ENCODE measurements around the gene CDK11B.
"Not testable (repeated sequence)": the region's sequence is repeated elsewhere in the genome, so short reads cannot be mapped to it uniquely, and the experiment has no call there.

CDK11B gene

GRCh38 chr1:1658583-1659549 is at the start of gene CDK11B:
Gene CDK11B (minus strand): TSS chr1:1659004. CDS start chr1:1657485, 1,519 bp downstream.
- not testable (repeated sequence) for H3K9me3 ChIP-seq, H3K27me3 ChIP-seq
- Histone ChIP-seq H3K27ac (peak within 1 kb of the TSS; percentile 100), H3K4me1 (ENCODE audit: control insufficient read depth in 1 of 2, insufficient read depth in 1 of 2, low read depth in 1 of 2, low read length in 1 of 2) (peaks cover 11 to 24% of the 10 kb centered on the region in 2 experiments), H3K36me3 (peaks cover 33% of the 10 kb centered on the region), H3K4me3 (ENCODE audit: low read depth in 1 of 2, low read length in 1 of 2) (peak within 1 kb of the TSS; percentile 73 to 81)
- TF ChIP-seq CTCF (IDR thresholded peaks at IDR 0.05): peak; percentile 43

GRCh38 chr1:1707897-1708296 is 49.1 kb upstream of the CDK11B start:
- H3K36me3 ChIP-seq: peaks cover 34% of the 10 kb centered on the region
- H3K9me3 ChIP-seq; H3K27ac ChIP-seq; H3K27me3 ChIP-seq; H3K4me1 ChIP-seq (ENCODE audit: control insufficient read depth in 1 of 2, insufficient read depth in 1 of 2, low read depth in 1 of 2, low read length in 1 of 2); H3K4me3 ChIP-seq (ENCODE audit: low read depth in 1 of 2, low read length in 1 of 2): not testable (repeated sequence)

- H3K27me3 ChIP-seq; H3K4me3 ChIP-seq (ENCODE audit: low read depth in 1 of 2, low read length in 1 of 2); H3K4me1 ChIP-seq (ENCODE audit: control insufficient read depth in 1 of 2, insufficient read depth in 1 of 2, low read depth in 1 of 2, low read length in 1 of 2); H3K27ac ChIP-seq; H3K9me3 ChIP-seq: not testable (repeated sequence)
- peaks cover 34% of the 10 kb centered on the region for H3K36me3 ChIP-seq
Observed at GRCh38 chr1:1707241-1707640, 48.4 kb upstream of the CDK11B start.

GRCh38 chr1:1705623-1706022 is 46.8 kb upstream of the CDK11B start:
- not testable (repeated sequence) for H3K27ac ChIP-seq; H3K27me3 ChIP-seq; H3K4me3 ChIP-seq (ENCODE audit: low read depth in 1 of 2, low read length in 1 of 2); H3K9me3 ChIP-seq; H3K4me1 ChIP-seq (ENCODE audit: control insufficient read depth in 1 of 2, insufficient read depth in 1 of 2, low read depth in 1 of 2, low read length in 1 of 2)
- H3K36me3 ChIP-seq: peaks cover 34% of the 10 kb centered on the region

- peaks cover 34% of the 10 kb centered on the region for H3K36me3 ChIP-seq
- not testable (repeated sequence) for H3K4me3 ChIP-seq (ENCODE audit: low read depth in 1 of 2, low read length in 1 of 2); H3K27me3 ChIP-seq; H3K9me3 ChIP-seq; H3K27ac ChIP-seq; H3K4me1 ChIP-seq (ENCODE audit: control insufficient read depth in 1 of 2, insufficient read depth in 1 of 2, low read depth in 1 of 2, low read length in 1 of 2)
Observed at GRCh38 chr1:1704284-1704957, 45.6 kb upstream of the CDK11B start.

GRCh38 chr1:1703796-1704195 is 45.0 kb upstream of the CDK11B start:
- Histone ChIP-seq H3K4me3 (ENCODE audit: low read depth in 1 of 2, low read length in 1 of 2) (no peak overlapping the region), H3K27me3 (peaks cover 6% of the 10 kb centered on the region), H3K4me1 (ENCODE audit: control insufficient read depth in 1 of 2, insufficient read depth in 1 of 2, low read depth in 1 of 2, low read length in 1 of 2) (no peaks in the 10 kb centered on the region), H3K27ac (no peak overlapping the region), H3K36me3 (peaks cover 34% of the 10 kb centered on the region), H3K9me3 (no peaks in the 10 kb centered on the region)
- no peak for TF ChIP-seq CTCF (IDR thresholded peaks at IDR 0.05)

- H3K27ac ChIP-seq; H3K4me3 ChIP-seq (ENCODE audit: low read depth in 1 of 2, low read length in 1 of 2); H3K27me3 ChIP-seq; H3K9me3 ChIP-seq; H3K4me1 ChIP-seq (ENCODE audit: control insufficient read depth in 1 of 2, insufficient read depth in 1 of 2, low read depth in 1 of 2, low read length in 1 of 2): not testable (repeated sequence)
- peaks cover 31% of the 10 kb centered on the region for H3K36me3 ChIP-seq
Observed at GRCh38 chr1:1702506-1702905, 43.7 kb upstream of the CDK11B start.

- not testable (repeated sequence) for H3K4me3 ChIP-seq (ENCODE audit: low read depth in 1 of 2, low read length in 1 of 2); H3K9me3 ChIP-seq; H3K27me3 ChIP-seq; H3K27ac ChIP-seq; H3K4me1 ChIP-seq (ENCODE audit: control insufficient read depth in 1 of 2, insufficient read depth in 1 of 2, low read depth in 1 of 2, low read length in 1 of 2)
- H3K36me3 ChIP-seq: peaks cover 17% of the 10 kb centered on the region
Observed at GRCh38 chr1:1700557-1700956, 41.8 kb upstream of the CDK11B start.

- H3K27ac ChIP-seq; H3K4me3 ChIP-seq (ENCODE audit: low read depth in 1 of 2, low read length in 1 of 2); H3K27me3 ChIP-seq; H3K9me3 ChIP-seq; H3K4me1 ChIP-seq (ENCODE audit: control insufficient read depth in 1 of 2, insufficient read depth in 1 of 2, low read depth in 1 of 2, low read length in 1 of 2): not testable (repeated sequence)
- H3K36me3 ChIP-seq: peaks cover 17% of the 10 kb centered on the region
Observed at GRCh38 chr1:1700067-1700466, 41.3 kb upstream of the CDK11B start.

GRCh38 chr1:1699061-1699460 is 40.3 kb upstream of the CDK11B start:
- H3K36me3 ChIP-seq; H3K27me3 ChIP-seq; H3K9me3 ChIP-seq; H3K4me3 ChIP-seq (ENCODE audit: low read depth in 1 of 2, low read length in 1 of 2); H3K4me1 ChIP-seq (ENCODE audit: control insufficient read depth in 1 of 2, insufficient read depth in 1 of 2, low read depth in 1 of 2, low read length in 1 of 2); H3K27ac ChIP-seq: not testable (repeated sequence)

GRCh38 chr1:1697358-1698183 is 38.8 kb upstream of the CDK11B start:
- not testable (repeated sequence) for H3K9me3 ChIP-seq; H3K27me3 ChIP-seq; H3K4me3 ChIP-seq (ENCODE audit: low read depth in 1 of 2, low read length in 1 of 2); H3K4me1 ChIP-seq (ENCODE audit: control insufficient read depth in 1 of 2, insufficient read depth in 1 of 2, low read depth in 1 of 2, low read length in 1 of 2); H3K27ac ChIP-seq; H3K36me3 ChIP-seq

Measured in neutrophil (primary cell).